Mesodermal cell (in vitro differentiated cells): Measurements from ENCODE around the gene KCNAB1.
"Not testable (repeated sequence)": the region's sequence is repeated elsewhere in the genome, so short reads cannot be mapped to it uniquely, and the experiment has no call there.

Experiments used
- H3K27ac ChIP-seq: 2 replicates; pipeline ENCODE4 v1.7.0; 2013; ENCODE audit warnings: mild to moderate bottlenecking, low read depth, low read length, moderate library complexity; ENCODE audit not compliant: severe bottlenecking
- H3K36me3 ChIP-seq: 2 replicates; pipeline ENCODE4 v1.7.1; 2013; ENCODE audit warnings: mild to moderate bottlenecking, low read length, moderate library complexity; ENCODE audit not compliant: control insufficient read depth, insufficient read depth
- H3K4me1 ChIP-seq: one replicate; pipeline ENCODE4 v1.7.1; 2013; ENCODE audit warnings: mild to moderate bottlenecking, low read length; ENCODE audit not compliant: insufficient read depth, control insufficient read depth, poor library complexity, severe bottlenecking
- H3K4me3 ChIP-seq: 2 replicates; pipeline ENCODE4 v1.7.0; 2013; ENCODE audit warnings: low read length, control low read depth, mild to moderate bottlenecking; ENCODE audit not compliant: insufficient read depth, poor library complexity, severe bottlenecking; ENCODE audit errors: extremely low read depth
- H3K9me3 ChIP-seq: 2 replicates; pipeline ENCODE4 v1.7.1; 2013; ENCODE audit warnings: mild to moderate bottlenecking, low read length, moderate library complexity; ENCODE audit not compliant: control insufficient read depth
- WGBS, 2 experiments: methylation state at CpG; one replicate each; pipeline ENCODE4 v1.1.5; 2013; ENCODE audit warnings: missing lambda C conversion rate in 2 of 2; ENCODE audit not compliant: insufficient coverage in 2 of 2; 5-methylcytosine and 5-hydroxymethylcytosine counted together

KCNAB1 gene

GRCh38 chr3:156218353-156218744 is 98.0 kb downstream of the KCNAB1 start:
- 85 to 100% methylated on average over 1 to 2 of the region's 3 CpGs for WGBS, 2 experiments
- no peak overlapping the region for H3K4me3 ChIP-seq
- H3K36me3 ChIP-seq: no peaks in the 10 kb centered on the region
- no peaks in the 10 kb centered on the region for H3K9me3 ChIP-seq
- H3K27ac ChIP-seq: peak overlapping the region; percentile 58
- H3K4me1 ChIP-seq: peaks cover 16% of the 10 kb centered on the region

GRCh38 chr3:156222381-156222780 is 102.0 kb downstream of the KCNAB1 start:
- H3K4me1 ChIP-seq, H3K27ac ChIP-seq, H3K9me3 ChIP-seq, H3K36me3 ChIP-seq, H3K4me3 ChIP-seq: not testable (repeated sequence)

- H3K9me3 ChIP-seq, H3K27ac ChIP-seq, H3K36me3 ChIP-seq, H3K4me3 ChIP-seq, H3K4me1 ChIP-seq: not testable (repeated sequence)
- WGBS, 2 experiments: 86% methylated on average over 7 to 15 of the region's 23 CpGs
These were observed 103.7 kb downstream of the KCNAB1 start for GRCh38 chr3:156224046-156224445.

DNA sequence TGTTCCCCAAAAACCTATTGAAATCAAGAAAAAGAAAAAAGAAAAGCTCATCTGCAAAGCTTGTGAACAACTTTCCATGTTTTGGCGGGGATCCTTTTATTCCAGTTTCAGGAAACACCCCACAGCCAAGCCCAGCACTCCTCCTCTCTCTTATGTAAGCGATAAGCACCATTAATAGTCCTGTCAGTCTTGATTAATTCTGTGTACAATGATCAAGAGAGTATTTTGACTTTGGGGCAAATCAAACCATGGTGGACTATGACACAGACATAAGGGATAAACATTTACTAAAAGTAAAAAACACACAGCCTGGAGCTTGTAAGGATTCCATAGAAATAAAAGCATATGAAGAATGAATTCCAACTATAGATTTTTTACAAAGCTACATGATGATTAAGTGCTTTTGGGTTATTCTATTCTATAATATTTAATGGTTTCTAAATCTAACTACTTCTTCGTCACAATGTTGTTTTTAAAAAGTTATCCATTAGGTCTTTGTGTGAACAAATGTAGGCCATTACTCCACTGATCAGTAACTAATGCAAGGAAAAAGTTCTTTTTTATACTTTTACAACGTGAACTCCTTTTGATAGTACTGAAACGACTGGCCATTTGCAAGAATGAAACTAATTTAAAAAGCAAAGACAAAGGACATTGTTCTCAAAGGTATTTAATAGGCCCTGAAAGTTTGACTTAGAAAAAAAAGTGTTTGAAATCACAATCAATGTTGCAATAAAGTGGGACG is 106.5 kb downstream of the KCNAB1 start:
- H3K4me3 ChIP-seq: no peak overlapping the region
- no peaks in the 10 kb centered on the region for H3K9me3 ChIP-seq
- 86 to 88% methylated on average over 2 of the region's 6 CpGs for whole genome bisulfite sequencing, 2 experiments
- H3K4me1 ChIP-seq: no peaks in the 10 kb centered on the region
- H3K27ac ChIP-seq: no peak overlapping the region
- H3K36me3 ChIP-seq: no peaks in the 10 kb centered on the region

GRCh38 chr3:156227704-156228103 is 107.3 kb downstream of the KCNAB1 start:
- no peak overlapping the region for H3K27ac ChIP-seq
- 87 to 92% methylated on average over 3 to 4 of the region's 6 CpGs for WGBS, 2 experiments

DNA sequence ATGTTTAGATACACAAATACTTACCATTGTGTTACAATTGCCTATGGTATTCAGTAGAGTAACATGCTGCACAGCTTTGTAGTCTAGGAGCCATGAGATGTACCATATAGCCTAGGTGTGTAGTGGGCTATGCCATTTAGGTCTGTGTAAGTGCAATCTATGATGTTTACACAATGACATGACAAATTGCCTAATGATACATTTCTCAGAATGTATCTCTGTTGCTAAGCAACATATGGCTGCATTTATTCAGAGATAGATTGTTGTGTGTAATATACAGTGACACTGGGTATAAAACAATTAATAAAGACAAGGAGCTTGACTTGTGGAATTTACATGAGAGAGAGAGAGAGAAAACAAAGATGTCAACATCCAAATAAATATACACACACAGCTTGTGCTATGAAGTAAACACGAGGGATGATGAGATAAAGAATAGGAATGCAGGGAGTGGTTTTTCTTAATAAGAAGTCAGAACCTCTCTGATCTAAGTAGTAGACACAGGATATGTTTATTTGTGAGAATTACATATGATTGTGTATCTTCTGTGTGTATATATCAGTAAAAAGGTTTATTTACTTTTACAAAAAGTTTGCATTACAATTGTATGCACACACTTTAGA is 110.0 kb downstream of the KCNAB1 start:
- Histone ChIP-seq H3K36me3 (no peaks in the 10 kb centered on the region), H3K4me1 (no peaks in the 10 kb centered on the region), H3K27ac (no peak overlapping the region), H3K9me3 (no peaks in the 10 kb centered on the region), H3K4me3 (no peak overlapping the region)
- no CpG with 5 or more reads among the region's 1 CpG for WGBS, 2 experiments

More at GRCh38 chr3:156227704-156228103, 107.3 kb downstream of the KCNAB1 start:
- no peak overlapping the region for H3K4me3 ChIP-seq
- no peaks in the 10 kb centered on the region for H3K4me1 ChIP-seq
- no peaks in the 10 kb centered on the region for H3K36me3 ChIP-seq
- H3K9me3 ChIP-seq: no peaks in the 10 kb centered on the region

GRCh38 chr3:156231221-156231620 is 110.8 kb downstream of the KCNAB1 start:
- H3K4me3 ChIP-seq, H3K36me3 ChIP-seq, H3K4me1 ChIP-seq, H3K9me3 ChIP-seq, H3K27ac ChIP-seq: not testable (repeated sequence)

DNA sequence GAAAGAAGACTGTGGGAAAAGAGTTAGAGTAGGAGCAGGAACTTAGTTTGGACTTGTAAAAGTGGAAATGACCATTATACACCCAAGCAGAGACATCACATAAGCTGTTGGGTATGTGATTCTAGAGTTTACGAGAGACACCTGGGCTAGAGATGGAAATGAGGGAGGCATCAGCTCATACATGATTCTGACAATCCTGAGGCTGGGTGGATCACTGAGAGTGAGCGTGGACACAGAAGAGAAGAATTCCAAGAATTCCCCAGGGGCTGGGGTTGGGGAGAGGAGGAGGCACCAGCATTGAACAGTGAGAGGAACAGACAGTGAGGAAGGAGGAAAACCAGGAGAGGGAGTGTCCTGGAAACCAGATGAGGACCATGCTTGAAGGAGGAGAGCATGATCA is 113.5 kb downstream of the KCNAB1 start:
- Histone ChIP-seq H3K4me1 (no peaks in the 10 kb centered on the region), H3K4me3 (no peak overlapping the region), H3K9me3 (no peaks in the 10 kb centered on the region), H3K27ac (no peak overlapping the region), H3K36me3 (no peaks in the 10 kb centered on the region)
- WGBS, 2 experiments: 60 to 88% methylated on average over 1 to 2 of the region's 2 CpGs

GRCh38 chr3:156236556-156237260 is 116.3 kb downstream of the KCNAB1 start:
- 80 to 83% methylated on average over 3 of the region's 3 CpGs for WGBS, 2 experiments
- H3K4me3 ChIP-seq: no peak overlapping the region
- H3K4me1 ChIP-seq: no peaks in the 10 kb centered on the region
- H3K36me3 ChIP-seq: no peaks in the 10 kb centered on the region
- H3K27ac ChIP-seq: no peak overlapping the region
- H3K9me3 ChIP-seq: no peaks in the 10 kb centered on the region

DNA sequence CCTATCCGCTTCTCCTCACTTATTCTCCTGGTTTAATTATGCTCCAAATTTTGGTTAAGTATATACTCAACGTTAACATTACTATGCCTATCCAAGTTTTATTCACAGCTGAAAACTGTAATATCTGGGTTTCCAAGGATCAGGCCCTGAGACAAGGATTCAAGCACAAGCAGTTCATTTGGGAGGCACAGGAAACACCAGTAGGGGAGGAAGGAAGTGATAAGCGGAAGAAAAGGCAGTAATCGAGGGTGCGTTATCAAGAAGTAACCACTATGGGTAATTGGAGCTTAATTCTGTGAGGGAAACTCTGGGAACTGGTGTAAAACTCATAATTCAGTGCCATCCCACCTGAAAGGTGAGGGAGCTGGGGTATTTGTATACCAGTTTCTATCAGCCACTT is 120.3 kb downstream of the KCNAB1 start:
- Histone ChIP-seq H3K4me3 (no peak overlapping the region), H3K36me3 (no peaks in the 10 kb centered on the region), H3K4me1 (no peaks in the 10 kb centered on the region), H3K9me3 (no peaks in the 10 kb centered on the region), H3K27ac (no peak overlapping the region)
- WGBS, 2 experiments: 90 to 100% methylated on average over 1 to 3 of the region's 5 CpGs
